IMR-90 (cell line): ENCODE data around the gene ELMO1.

Experiments used
- BHLHE40 ChIP-seq: fragments of 150-350 bp; IDR thresholded peaks from 2 replicates; pipeline ENCODE4 v1.6.1; 2016; ENCODE audit warnings: mild to moderate bottlenecking, low read depth, low read length
- CEBPB ChIP-seq: IDR thresholded peaks from 2 replicates; pipeline ENCODE4 v1.6.1; 2012; ENCODE audit warnings: low read depth, low read length, improper control_type of control experiment
- CTCF ChIP-seq: conservative IDR thresholded peaks from 2 replicates; pipeline ENCODE4 v1.5.1; 2012; ENCODE audit warnings: mild to moderate bottlenecking, low read depth, low read length, improper control_type of control experiment
- FOS ChIP-seq: fragments of 150-350 bp; IDR thresholded peaks from 2 replicates; pipeline ENCODE4 v1.6.1; 2016; ENCODE audit warnings: low read depth, low read length
- MAFK ChIP-seq: IDR thresholded peaks from 2 replicates; pipeline ENCODE4 v1.6.1; 2012; ENCODE audit warnings: low read depth, low read length, improper control_type of control experiment
- MXI1 ChIP-seq: IDR thresholded peaks from 2 replicates; pipeline ENCODE4 v1.6.1; 2012; ENCODE audit warnings: low read depth, mild to moderate bottlenecking, low read length, moderate library complexity, borderline replicate concordance
- NFE2L2 ChIP-seq: fragments of 150-350 bp; IDR thresholded peaks from 2 replicates; pipeline ENCODE4 v1.6.1; 2016; ENCODE audit warnings: low read depth, mild to moderate bottlenecking, low read length
- POLR2A ChIP-seq: IDR thresholded peaks from 2 replicates; pipeline ENCODE4 v1.6.1; 2012; ENCODE audit warnings: mild to moderate bottlenecking, low read depth, low read length
- RAD21 ChIP-seq: IDR thresholded peaks from 2 replicates; pipeline ENCODE4 v1.6.1; 2012; ENCODE audit warnings: low read length, improper control_type of control experiment
- RCOR1 ChIP-seq: IDR thresholded peaks from 2 replicates; pipeline ENCODE4 v1.6.1; 2012; ENCODE audit warnings: mild to moderate bottlenecking, low read length, improper control_type of control experiment; ENCODE audit not compliant: insufficient replicate concordance
- RFX5 ChIP-seq: IDR thresholded peaks from 2 replicates; pipeline ENCODE4 v1.8.0; 2012; ENCODE audit warnings: low read depth, mild to moderate bottlenecking, low read length, moderate library complexity
- SMC3 ChIP-seq: fragments of 150-350 bp; IDR thresholded peaks from 2 replicates; pipeline ENCODE4 v1.6.1; 2016; ENCODE audit warnings: low read depth, mild to moderate bottlenecking, antibody characterized with exemption, low read length, moderate library complexity
- USF2 ChIP-seq: fragments of 150-350 bp; IDR thresholded peaks from 2 replicates; pipeline ENCODE4 v1.6.1; 2017; ENCODE audit warnings: mild to moderate bottlenecking, antibody characterized with exemption, low read length, low read depth
- TF ChIP-seq, protein P1 (sequence below): fragments of 150-350 bp; IDR thresholded peaks from 2 replicates; pipeline ENCODE4 v1.6.1; 2016; ENCODE audit warnings: low read depth, mild to moderate bottlenecking, low read length, moderate library complexity, borderline replicate concordance

GRCh38 chr7:36942955-36943354 is 505.7 kb downstream of the ELMO1 start:
- TF ChIP-seq CTCF (no peak), NFE2L2 (no peak), RAD21 (no peak), RCOR1 (no peak), POLR2A (no peak), RFX5 (no peak), MAFK (no peak), USF2 (no peak), FOS (no peak), MXI1 (no peak), CEBPB (no peak), BHLHE40 (no peak), SMC3 (no peak)
- TF ChIP-seq, protein P1, sequence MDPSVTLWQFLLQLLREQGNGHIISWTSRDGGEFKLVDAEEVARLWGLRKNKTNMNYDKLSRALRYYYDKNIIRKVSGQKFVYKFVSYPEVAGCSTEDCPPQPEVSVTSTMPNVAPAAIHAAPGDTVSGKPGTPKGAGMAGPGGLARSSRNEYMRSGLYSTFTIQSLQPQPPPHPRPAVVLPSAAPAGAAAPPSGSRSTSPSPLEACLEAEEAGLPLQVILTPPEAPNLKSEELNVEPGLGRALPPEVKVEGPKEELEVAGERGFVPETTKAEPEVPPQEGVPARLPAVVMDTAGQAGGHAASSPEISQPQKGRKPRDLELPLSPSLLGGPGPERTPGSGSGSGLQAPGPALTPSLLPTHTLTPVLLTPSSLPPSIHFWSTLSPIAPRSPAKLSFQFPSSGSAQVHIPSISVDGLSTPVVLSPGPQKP, result no peak
